ENCODE data around the gene RTP3. TPM values are rescaled to one million over a fixed set of nuclear protein-coding genes. Genes with fewer than 3 reads are reported as not detected.
"Not testable (repeated sequence)": the region's sequence is repeated elsewhere in the genome, so short reads cannot be mapped to it uniquely, and the experiment has no call there.

RTP3 gene
- polyA plus RNA-seq, 1 donor from 2014 or later = not detected

DNA sequence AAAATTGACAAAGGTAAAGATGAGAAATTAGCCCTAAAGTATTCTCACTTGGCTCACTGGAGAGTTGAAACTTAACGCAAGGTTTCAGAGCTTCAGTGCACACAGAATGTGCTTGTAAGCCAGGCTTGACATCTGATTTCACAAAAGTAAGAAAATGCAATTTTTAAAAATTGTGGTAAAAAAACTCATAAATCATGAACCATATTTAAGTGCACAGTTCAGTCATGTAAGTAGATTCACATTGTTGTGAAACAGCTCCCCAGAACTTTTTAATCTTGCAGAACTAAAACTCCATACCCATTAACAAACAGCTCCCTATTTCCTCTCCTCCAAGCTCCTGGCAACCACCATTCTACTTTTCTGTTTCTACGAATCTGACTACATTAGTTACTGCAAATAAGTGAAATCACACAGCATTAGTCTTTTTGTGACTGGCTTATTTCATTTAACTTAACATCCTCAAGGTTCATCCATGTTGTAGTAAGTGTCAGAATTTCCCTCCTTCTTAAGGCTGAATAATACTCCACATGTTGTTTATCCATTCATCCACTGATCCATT lies 14.5 kb downstream of the RTP3 start:
- Mint-ChIP-seq H3K4me3 (no peak overlapping the region), H3K27ac (no peak overlapping the region), H3K27me3 (peaks cover 3% of the 10 kb centered on the region), H3K4me1 (no peaks in the 10 kb centered on the region), H3K36me3 (peaks cover 1% of the 10 kb centered on the region), H3K9me3 (no peaks in the 10 kb centered on the region)

DNA sequence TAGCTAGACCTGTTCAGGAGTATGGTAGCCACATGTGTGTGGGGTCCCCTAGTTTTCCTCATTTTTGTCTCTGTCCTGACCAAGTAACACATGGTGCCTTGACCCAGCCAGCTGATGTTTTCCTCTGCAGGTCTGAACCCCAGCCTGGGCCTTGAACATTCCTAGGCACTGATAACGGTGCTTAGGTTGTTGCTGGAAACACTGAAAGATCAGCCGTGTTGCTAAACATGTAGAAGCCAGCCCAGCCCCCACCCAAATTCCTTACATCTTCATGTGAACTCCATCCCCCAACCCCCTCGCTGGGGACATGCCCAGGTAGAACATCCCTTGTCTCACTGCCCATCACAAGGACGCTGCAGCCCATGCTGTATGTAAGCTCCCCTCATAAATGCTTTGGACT lies 18.7 kb downstream of the RTP3 start:
- Mint-ChIP-seq H3K4me3 (no peak overlapping the region), H3K27ac (no peak overlapping the region), H3K4me1 (no peaks in the 10 kb centered on the region), H3K27me3 (peaks cover 3% of the 10 kb centered on the region), H3K36me3 (peaks cover 1% of the 10 kb centered on the region), H3K9me3 (no peaks in the 10 kb centered on the region)

DNA sequence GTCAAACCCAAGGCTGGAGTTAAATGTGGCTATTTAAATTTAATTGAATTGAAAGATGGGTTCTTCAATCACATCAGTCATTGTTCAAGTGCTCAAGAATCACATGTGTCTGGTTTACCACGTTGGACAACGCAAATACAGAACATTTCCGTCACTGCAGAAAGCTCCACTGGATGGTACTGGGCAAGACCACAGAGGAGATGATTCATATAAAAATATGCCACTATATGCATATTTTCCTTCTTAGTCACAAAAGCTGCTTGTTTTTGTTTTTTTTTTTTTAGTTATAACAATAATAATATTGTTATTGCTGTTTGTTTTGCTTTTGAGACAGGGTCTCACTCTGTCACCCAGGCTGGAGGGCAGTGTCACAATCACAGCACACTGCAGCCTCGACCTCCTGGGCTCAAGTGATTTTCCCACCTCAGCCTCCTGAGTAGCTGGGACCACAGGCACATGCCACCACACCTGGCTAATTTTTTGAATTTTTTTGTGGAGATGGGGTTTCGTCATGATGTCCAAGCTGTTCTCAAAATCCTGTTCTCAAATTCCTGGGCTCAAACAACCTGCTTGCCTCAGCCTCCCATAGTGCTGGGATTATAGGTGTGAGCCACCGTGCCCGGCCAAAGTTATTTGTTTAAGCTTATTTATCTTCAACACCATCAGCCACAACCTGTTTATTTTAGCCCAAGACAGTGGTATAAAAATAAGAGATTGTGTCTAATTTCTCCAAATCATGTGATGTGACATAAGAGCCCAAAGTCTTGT lies 19.4 kb downstream of the RTP3 start:
- H3K27ac Mint-ChIP-seq = no peak overlapping the region
- peaks cover 3% of the 10 kb centered on the region for H3K27me3 Mint-ChIP-seq
- no peaks in the 10 kb centered on the region for H3K9me3 Mint-ChIP-seq
- H3K4me1 Mint-ChIP-seq = no peaks in the 10 kb centered on the region
- peaks cover 1% of the 10 kb centered on the region for H3K36me3 Mint-ChIP-seq
- peak overlapping the region in 1 of 4 donors; percentile 28 for H3K4me3 Mint-ChIP-seq

DNA sequence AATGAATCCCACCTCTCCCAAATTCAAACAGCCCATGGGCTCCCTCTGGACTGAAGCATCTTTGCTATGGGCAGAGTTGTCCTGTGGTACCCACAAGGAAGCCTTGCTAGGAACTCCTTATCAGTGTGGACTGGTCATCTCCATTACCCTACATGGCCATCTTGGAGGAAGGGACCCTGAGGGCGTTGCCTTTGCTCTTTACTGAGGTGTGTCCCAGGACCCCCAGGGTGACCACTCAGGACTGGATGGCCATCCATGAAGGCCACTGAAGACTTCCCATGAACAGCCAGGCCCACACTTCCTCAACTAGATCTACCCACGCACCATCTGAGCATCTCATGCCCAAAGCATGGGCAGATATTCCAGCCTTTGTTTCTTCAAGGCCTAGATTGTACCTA lies 20.0 kb downstream of the RTP3 start:
- Mint-ChIP-seq H3K4me1 (no peaks in the 10 kb centered on the region), H3K27ac (no peak overlapping the region), H3K9me3 (no peaks in the 10 kb centered on the region), H3K27me3 (no peaks in the 10 kb centered on the region), H3K36me3 (peaks cover 1% of the 10 kb centered on the region), H3K4me3 (no peak overlapping the region)

DNA sequence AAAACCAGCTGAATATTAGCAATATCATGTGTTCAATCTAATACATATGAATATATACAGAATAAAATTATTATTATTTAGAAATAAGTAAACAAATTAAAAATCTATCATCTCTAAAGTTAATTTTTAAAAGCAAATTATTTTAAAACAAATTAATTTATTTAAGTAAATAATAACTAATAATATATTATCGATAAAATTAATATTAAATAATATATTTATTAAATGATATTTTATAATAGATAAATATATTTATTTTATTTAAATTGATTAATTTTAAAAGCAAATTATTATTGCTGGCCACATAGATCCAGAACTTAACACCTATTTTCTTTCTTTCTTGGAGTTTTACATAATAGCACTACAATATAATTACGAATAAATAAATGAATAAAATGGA lies 22.2 kb downstream of the RTP3 start:
- Mint-ChIP-seq H3K27ac (no peak overlapping the region), H3K4me3 (no peak overlapping the region), H3K9me3 (no peaks in the 10 kb centered on the region), H3K36me3 (peaks cover 1% of the 10 kb centered on the region), H3K4me1 (peaks cover 0 to 2% (median 0%) of the 10 kb centered on the region in 3 donors), H3K27me3 (no peaks in the 10 kb centered on the region)

DNA sequence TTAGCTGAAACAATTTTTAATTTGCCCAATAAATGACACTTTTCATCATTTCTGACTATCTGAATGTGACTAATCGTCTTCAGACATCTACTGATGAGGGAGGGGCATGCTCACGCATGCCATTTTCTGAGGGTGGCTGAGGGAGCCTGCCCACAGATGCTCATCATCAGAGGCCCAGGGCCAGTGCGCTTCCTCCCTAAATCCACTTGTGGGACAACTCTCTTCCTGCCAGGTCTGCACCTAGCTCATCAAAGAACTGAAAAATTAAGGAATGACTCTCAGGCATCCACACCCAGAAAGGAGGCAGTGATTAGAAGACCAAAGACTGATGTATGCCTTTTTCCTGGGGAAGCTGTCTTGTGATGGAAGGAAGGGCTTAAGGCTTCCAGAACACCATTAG lies 22.8 kb downstream of the RTP3 start:
- H3K36me3 Mint-ChIP-seq = peaks cover 1% of the 10 kb centered on the region
- no peak overlapping the region for H3K4me3 Mint-ChIP-seq
- no peak overlapping the region for H3K27ac Mint-ChIP-seq
- peaks cover 0 to 4% (median 0%) of the 10 kb centered on the region in 3 donors for H3K4me1 Mint-ChIP-seq
- no peaks in the 10 kb centered on the region for H3K27me3 Mint-ChIP-seq
- H3K9me3 Mint-ChIP-seq = no peaks in the 10 kb centered on the region

DNA sequence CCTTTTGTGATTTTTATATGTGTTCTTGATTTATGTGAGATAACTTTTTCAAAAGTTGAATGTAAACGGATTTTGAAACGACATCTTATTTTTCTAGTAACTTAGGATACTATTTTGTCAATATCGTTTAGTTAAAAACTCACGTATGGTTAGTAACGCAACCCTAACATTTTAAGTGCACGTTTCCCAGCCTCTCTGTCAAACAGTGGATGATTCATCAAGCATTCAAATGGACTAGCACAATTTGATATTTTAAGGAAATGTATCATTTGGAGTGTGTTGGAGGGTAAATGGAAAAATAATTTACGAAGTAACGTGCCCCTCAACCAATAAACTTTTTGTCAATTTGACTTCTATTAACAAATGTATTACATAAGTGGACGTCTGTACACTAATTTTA lies 23.3 kb downstream of the RTP3 start:
- Mint-ChIP-seq H3K27ac (peak overlapping the region in 1 of 3 donors; percentile 61), H3K4me1 (peaks cover 0 to 4% (median 0%) of the 10 kb centered on the region in 3 donors), H3K36me3 (peaks cover 1% of the 10 kb centered on the region), H3K4me3 (no peak overlapping the region), H3K9me3 (no peaks in the 10 kb centered on the region), H3K27me3 (no peaks in the 10 kb centered on the region)

DNA sequence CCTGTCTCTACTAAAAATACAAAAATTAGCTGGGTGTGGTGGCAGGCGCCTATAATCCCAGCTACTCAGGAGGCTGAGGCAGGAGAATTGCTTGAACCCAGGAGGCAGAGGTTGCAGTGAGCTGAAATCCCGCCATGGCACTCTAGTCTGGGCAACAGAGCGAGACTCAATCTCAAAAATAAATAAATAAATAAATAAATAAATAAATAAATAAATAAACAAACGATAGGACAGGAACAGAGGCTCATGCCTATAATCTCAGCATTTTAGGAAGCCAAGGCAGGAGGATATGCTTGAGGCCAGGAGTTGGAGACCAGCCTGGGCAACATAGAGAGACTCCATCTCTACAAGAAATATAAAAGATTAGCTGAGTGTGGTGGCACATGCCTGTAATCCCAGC lies 24.4 kb downstream of the RTP3 start:
- not testable (repeated sequence) for H3K27me3 Mint-ChIP-seq, H3K36me3 Mint-ChIP-seq, H3K4me1 Mint-ChIP-seq, H3K4me3 Mint-ChIP-seq, H3K9me3 Mint-ChIP-seq, H3K27ac Mint-ChIP-seq

DNA sequence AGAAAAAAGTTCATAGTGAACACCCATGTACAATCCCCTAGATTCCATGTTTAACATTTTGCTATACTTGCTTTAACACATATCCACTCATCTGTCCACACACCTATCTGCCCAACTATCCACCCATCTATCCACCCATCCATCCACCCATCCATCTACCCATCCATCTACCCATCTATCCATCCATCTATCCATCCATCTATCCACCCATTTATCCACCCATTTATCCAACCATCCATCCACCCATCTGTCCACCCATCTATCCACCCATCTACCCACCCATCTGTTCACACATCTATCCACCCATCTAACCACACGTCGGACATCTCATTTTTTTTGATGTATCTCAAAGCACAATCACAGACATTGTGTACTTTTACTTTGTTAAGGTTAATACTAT lies 25.8 kb downstream of the RTP3 start:
- Mint-ChIP-seq H3K4me1 (peaks cover 0 to 4% (median 0%) of the 10 kb centered on the region in 3 donors), H3K27me3 (no peaks in the 10 kb centered on the region), H3K27ac (no peak overlapping the region), H3K9me3 (no peaks in the 10 kb centered on the region), H3K4me3 (no peak overlapping the region), H3K36me3 (peaks cover 4% of the 10 kb centered on the region)

DNA sequence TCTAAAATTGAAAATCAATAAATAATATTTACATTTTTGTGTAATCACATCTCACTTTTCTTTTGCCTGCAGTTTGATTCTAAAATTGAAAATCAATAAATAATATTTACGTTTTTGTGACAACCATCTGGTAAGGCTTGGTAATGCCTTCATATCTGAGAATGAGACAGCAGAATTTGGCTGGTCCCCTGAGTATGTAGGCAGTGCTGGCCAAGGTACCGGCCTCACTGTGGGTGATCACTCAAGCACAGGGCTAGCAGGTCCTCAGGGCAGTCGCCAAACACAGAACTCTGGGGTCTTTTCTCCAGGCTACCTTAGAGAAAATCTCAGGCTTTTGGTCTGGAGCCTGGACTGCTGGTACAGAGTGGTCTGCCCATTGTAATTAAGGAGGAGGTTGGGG lies 26.2 kb downstream of the RTP3 start:
- Mint-ChIP-seq H3K4me3 (no peak overlapping the region), H3K27ac (no peak overlapping the region), H3K4me1 (peaks cover 0 to 4% (median 0%) of the 10 kb centered on the region in 3 donors), H3K27me3 (no peaks in the 10 kb centered on the region), H3K36me3 (peaks cover 4% of the 10 kb centered on the region), H3K9me3 (no peaks in the 10 kb centered on the region)

DNA sequence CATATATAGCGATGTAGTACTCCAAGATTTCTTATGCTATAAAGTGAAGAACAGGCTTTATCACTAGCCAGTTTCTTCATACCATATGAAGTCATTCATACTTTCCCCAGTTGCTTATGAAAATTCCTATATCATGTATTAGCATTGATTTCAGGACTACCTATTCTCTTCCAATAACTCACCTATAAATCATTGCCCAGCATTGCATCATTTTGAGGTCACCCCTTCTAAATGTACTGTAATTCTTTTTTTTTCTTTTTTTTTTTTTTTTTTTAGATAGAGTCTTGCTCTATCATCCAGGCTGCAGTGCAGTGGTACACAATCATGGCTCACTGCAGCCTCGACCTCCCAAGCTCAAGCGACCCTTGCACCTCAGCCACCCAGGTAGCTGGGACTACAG lies 27.1 kb downstream of the RTP3 start:
- no peak overlapping the region for H3K27ac Mint-ChIP-seq
- H3K4me1 Mint-ChIP-seq = peaks cover 0 to 4% (median 0%) of the 10 kb centered on the region in 3 donors
- no peaks in the 10 kb centered on the region for H3K9me3 Mint-ChIP-seq
- H3K36me3 Mint-ChIP-seq = peaks cover 4% of the 10 kb centered on the region
- H3K4me3 Mint-ChIP-seq = no peak overlapping the region
- no peaks in the 10 kb centered on the region for H3K27me3 Mint-ChIP-seq

DNA sequence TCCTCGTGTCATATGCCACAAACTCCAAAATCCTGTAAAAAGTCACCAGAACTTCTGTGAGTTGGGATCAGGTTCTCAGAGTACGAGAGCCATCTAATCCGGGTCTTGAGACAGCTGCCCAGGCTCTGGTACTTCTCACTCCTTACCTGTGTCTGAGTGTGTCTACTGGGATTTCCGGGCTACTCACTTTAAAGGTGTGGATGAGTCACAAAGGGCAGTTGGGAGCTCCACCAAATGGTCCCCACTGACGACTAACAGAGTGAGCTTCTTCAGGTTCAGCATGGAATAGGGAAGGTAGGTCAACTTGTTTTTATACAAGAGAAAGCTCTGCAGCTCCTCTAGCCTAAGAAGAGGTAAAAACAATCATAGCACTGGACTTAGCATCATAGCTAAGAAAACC lies 29.5 kb downstream of the RTP3 start:
- no peaks in the 10 kb centered on the region for H3K9me3 Mint-ChIP-seq
- H3K4me1 Mint-ChIP-seq = peaks cover 0 to 8% (median 0%) of the 10 kb centered on the region in 3 donors
- H3K36me3 Mint-ChIP-seq = peaks cover 4% of the 10 kb centered on the region
- peaks cover 2% of the 10 kb centered on the region for H3K27me3 Mint-ChIP-seq
- no peak overlapping the region for H3K4me3 Mint-ChIP-seq
- no peak overlapping the region for H3K27ac Mint-ChIP-seq

DNA sequence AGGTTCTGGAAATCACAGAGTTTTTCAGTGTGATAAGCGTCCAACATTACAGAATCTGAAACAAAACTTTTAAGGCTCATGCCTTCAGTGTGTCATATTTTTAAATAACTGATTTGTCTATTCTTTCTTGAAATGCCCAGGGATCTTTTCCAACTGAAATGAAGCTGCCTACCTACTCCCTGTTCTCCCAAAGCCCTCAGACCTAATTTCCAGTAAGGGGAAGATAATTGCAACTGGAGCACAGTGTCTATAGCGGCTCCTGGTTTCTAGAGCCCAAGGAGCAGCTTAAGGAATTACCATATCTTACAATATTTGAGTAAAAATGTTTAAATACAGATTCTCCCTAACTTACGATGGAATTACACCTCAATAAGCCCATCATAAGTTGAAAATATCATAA lies 35.3 kb downstream of the RTP3 start:
- Mint-ChIP-seq H3K27ac (no peak overlapping the region), H3K4me1 (peaks cover 14 to 24% (median 19%) of the 10 kb centered on the region in 3 donors), H3K27me3 (peaks cover 11% of the 10 kb centered on the region), H3K9me3 (peaks cover 0 to 1% (median 0%) of the 10 kb centered on the region in 3 donors), H3K36me3 (peaks cover 4% of the 10 kb centered on the region), H3K4me3 (no peak overlapping the region)

DNA sequence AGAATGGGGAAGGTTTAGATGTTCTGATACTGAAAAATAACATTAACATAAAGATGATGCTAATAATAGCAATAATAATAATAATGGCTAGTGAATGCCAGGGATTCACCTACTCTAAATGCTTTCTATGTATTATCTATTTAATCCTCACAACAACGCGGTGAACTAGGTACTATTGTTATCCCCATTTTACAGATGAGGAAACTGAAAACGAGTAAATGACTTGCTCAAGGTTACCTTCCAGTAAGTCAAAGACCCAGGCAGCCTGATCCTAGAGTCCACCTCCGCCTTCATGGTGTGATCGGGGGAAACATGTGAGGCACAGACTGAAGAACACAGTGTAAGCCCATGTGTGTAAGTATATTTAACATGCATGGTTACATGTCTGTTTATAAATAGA lies 38.0 kb downstream of the RTP3 start:
- Mint-ChIP-seq H3K4me3 (no peak overlapping the region), H3K27ac (peak overlapping the region in 1 of 3 donors; percentile 36)

DNA sequence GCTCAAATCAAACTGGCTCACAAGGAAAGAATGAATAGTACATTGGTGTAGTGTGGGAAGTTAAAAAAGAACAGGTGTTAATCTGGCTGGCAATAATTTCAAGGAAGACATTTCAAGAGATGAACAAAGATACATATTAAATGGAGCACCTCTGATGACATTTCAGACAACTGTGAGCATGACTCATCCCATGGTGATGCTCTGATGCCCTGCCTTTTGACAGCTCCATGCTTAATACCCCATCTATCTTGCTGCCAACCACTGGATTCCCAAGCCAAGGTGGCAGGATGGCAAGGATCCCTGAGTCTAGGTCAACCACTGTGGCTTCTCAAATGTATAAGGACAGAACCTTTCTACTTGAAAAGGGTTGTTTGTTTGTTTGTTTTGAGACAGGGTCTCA lies 39.0 kb downstream of the RTP3 start:
- Mint-ChIP-seq H3K27me3 (peaks cover 15% of the 10 kb centered on the region), H3K9me3 (peaks cover 0 to 1% (median 0%) of the 10 kb centered on the region in 3 donors), H3K27ac (peak overlapping the region in 1 of 3 donors; percentile 36), H3K4me1 (peaks cover 27 to 41% (median 38%) of the 10 kb centered on the region in 3 donors), H3K4me3 (peak overlapping the region in 1 of 4 donors; percentile 34), H3K36me3 (no peaks in the 10 kb centered on the region)

More for the DNA sequence above, 38.0 kb downstream of the RTP3 start:
- peaks cover 16% of the 10 kb centered on the region for H3K27me3 Mint-ChIP-seq
- H3K9me3 Mint-ChIP-seq = peaks cover 0 to 1% (median 0%) of the 10 kb centered on the region in 3 donors
- H3K36me3 Mint-ChIP-seq = no peaks in the 10 kb centered on the region
- H3K4me1 Mint-ChIP-seq = peaks cover 26 to 37% (median 37%) of the 10 kb centered on the region in 3 donors

DNA sequence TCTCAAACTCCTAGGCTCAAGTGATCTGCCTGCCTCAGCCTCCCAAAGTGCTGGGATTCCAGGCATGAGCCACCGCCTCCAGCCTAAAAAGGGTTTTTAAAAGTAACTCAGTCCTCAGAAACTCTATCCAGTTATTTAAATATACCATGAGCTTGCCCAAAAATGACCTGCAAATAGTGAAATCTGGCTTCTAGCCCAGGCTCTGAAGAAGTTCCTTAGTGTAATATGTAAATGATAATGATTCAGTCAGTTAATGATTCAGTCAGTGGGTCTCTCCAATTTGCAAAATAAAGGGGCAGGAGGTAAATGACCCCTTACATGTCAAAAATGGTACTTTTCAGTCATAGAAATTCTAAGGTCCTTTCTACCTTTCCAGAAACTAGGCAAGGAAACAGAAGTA lies 39.5 kb downstream of the RTP3 start:
- Mint-ChIP-seq H3K36me3 (no peaks in the 10 kb centered on the region), H3K4me3 (peak overlapping the region in 2 of 4 donors; percentile 19 to 74), H3K4me1 (peaks cover 31 to 45% (median 43%) of the 10 kb centered on the region in 3 donors)

More for the DNA sequence above, 39.5 kb downstream of the RTP3 start:
- H3K9me3 Mint-ChIP-seq = peaks cover 0 to 1% (median 0%) of the 10 kb centered on the region in 3 donors
- H3K27me3 Mint-ChIP-seq = peaks cover 15% of the 10 kb centered on the region
- peak overlapping the region; percentile 14 to 95 (median 19) for H3K27ac Mint-ChIP-seq
